BJ (cell line): ENCODE measurements around the gene MAP2K5. TPM values are rescaled to one million over a fixed set of nuclear protein-coding genes. Genes with fewer than 3 reads are reported as not detected.

Experiments used
- CTCF ChIA-PET: fragments of 350-600 bp; formaldehyde crosslinking; extraction: SDS; loops from one replicate; lab custom pipeline; 2021; ENCODE audit warnings: antibody characterized with exemption, inconsistent platforms; lab: Yijun Ruan, JAX
- POLR2A ChIA-PET: fragments of 300-600 bp; sonication (Branson Sonifier 250); formaldehyde crosslinking; extraction: SDS; loops from one replicate; lab custom pipeline; 2021; ENCODE audit warnings: antibody characterized with exemption; lab: Charles Lee
- DNase-seq: peaks from one replicate; pipeline ENCODE4 v3.0.0-alpha.2; 2011; ENCODE audit warnings: low read depth
- H3K27me3 ChIP-seq: 2 replicates; pipeline ENCODE4 v1.6.0; 2011; ENCODE audit warnings: low read length; ENCODE audit not compliant: control insufficient read depth, insufficient read depth
- H3K36me3 ChIP-seq: 2 replicates; pipeline ENCODE4 v1.5.1; 2011; ENCODE audit warnings: low read length; ENCODE audit not compliant: control insufficient read depth, insufficient read depth
- H3K4me3 ChIP-seq: 2 replicates; pipeline ENCODE4 v1.5.1; 2011; ENCODE audit warnings: low read depth, mild to moderate bottlenecking, control low read depth, low read length
- polyA plus RNA-seq: library from polyadenylated mRNA; depleted of rRNA; stranded (reverse); fragments of >200 nt; gene quantifications from 2 replicates; pipeline ENCODE4 v1.2.3, GENCODE V29; 2011
- TF ChIP-seq, protein P1 (sequence below): IDR thresholded peaks from 2 replicates; pipeline ENCODE4 v1.5.1; 2011; ENCODE audit warnings: low read depth, mild to moderate bottlenecking, control low read depth, inconsistent platforms, low read length, moderate library complexity; ENCODE audit not compliant: insufficient read depth

Gene MAP2K5
- polyA plus RNA-seq, 1 experiment: 5.6 TPM

DNA sequence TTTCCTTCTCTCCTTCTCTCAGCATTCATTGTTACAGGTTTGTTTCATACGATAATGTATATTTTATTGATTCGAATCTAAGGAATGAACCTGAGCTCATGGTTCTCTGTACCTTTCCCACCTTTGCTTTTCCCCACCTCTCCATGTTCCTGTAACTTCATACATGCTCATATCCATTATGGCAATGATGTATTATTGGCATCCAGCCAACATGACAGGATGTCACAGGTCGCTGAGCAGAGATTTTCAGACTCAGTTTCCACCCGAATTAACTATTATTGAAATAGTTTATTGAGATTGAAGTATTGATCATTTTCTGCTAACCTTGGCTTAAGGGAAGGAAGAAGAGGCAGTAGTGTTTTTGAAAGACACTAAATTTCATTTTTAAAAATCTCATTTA lies 64.8 kb downstream of the MAP2K5 start:
- no peak overlapping the region for H3K4me3 ChIP-seq
- TF ChIP-seq, protein P1, sequence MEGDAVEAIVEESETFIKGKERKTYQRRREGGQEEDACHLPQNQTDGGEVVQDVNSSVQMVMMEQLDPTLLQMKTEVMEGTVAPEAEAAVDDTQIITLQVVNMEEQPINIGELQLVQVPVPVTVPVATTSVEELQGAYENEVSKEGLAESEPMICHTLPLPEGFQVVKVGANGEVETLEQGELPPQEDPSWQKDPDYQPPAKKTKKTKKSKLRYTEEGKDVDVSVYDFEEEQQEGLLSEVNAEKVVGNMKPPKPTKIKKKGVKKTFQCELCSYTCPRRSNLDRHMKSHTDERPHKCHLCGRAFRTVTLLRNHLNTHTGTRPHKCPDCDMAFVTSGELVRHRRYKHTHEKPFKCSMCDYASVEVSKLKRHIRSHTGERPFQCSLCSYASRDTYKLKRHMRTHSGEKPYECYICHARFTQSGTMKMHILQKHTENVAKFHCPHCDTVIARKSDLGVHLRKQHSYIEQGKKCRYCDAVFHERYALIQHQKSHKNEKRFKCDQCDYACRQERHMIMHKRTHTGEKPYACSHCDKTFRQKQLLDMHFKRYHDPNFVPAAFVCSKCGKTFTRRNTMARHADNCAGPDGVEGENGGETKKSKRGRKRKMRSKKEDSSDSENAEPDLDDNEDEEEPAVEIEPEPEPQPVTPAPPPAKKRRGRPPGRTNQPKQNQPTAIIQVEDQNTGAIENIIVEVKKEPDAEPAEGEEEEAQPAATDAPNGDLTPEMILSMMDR: no peak
- DNase-seq: no peak
- H3K27me3 ChIP-seq: no peaks in the 10 kb centered on the region
- POLR2A ChIA-PET: no interaction called here
- CTCF ChIA-PET: no interaction called here
- H3K36me3 ChIP-seq: no peaks in the 10 kb centered on the region

DNA sequence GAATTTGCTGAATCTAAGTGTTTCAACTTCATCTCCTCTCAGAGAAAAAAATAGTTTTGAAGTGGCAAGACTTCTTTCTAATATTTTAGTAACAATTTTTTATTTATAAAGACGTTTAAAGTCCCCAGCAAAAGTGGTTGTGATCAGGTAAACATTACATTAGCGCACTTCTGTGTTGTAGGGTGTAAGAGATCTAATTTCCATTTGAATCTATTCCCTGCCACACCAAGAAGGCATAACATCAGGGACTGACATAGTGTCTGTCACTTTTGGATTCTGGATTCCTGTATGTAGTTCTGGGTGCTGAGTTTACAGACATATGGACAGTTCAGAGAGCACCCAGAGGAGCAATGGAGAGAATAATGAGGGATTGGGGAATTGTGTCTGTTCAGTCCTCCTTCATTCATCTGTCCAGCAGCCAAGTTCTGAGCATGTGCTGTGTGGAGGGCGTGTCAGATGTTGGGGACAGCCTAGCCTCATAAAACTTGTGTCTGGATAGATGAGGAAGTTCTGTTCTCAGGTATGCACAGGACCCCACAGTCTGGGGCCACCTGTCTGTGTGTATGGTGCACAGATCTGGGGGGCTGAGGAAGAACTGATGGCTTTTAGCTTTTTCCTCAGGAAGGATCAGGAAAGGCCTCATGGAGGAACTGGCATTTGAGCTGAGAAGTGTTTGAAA lies 65.6 kb downstream of the MAP2K5 start:
- DNase-seq: no peak
- TF ChIP-seq, protein P1: no peak
- Histone ChIP-seq H3K27me3 (no peaks in the 10 kb centered on the region), H3K4me3 (no peak overlapping the region), H3K36me3 (no peaks in the 10 kb centered on the region)
- ChIA-PET CTCF (no interaction called here), POLR2A (no interaction called here)

DNA sequence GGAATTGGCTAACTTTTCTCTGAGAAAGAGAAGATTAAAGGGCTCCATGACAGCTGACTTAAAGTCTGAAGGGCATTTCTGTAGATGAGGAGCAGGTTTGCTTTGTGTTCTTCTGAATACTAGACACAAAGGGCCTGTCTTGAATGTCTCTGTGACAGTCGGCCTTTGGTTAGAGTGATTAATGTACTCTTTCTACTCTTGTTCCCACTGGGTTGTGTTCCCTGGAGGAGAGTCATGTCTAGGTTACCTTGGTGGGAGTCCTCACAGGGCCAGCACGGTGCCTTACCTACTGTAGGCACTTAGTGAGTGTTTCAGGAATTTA lies 66.1 kb downstream of the MAP2K5 start:
- Histone ChIP-seq H3K27me3 (no peaks in the 10 kb centered on the region), H3K36me3 (no peaks in the 10 kb centered on the region), H3K4me3 (no peak overlapping the region)
- POLR2A ChIA-PET: no interaction called here
- no peak for DNase-seq
- TF ChIP-seq, protein P1: no peak
- CTCF ChIA-PET: no interaction called here

DNA sequence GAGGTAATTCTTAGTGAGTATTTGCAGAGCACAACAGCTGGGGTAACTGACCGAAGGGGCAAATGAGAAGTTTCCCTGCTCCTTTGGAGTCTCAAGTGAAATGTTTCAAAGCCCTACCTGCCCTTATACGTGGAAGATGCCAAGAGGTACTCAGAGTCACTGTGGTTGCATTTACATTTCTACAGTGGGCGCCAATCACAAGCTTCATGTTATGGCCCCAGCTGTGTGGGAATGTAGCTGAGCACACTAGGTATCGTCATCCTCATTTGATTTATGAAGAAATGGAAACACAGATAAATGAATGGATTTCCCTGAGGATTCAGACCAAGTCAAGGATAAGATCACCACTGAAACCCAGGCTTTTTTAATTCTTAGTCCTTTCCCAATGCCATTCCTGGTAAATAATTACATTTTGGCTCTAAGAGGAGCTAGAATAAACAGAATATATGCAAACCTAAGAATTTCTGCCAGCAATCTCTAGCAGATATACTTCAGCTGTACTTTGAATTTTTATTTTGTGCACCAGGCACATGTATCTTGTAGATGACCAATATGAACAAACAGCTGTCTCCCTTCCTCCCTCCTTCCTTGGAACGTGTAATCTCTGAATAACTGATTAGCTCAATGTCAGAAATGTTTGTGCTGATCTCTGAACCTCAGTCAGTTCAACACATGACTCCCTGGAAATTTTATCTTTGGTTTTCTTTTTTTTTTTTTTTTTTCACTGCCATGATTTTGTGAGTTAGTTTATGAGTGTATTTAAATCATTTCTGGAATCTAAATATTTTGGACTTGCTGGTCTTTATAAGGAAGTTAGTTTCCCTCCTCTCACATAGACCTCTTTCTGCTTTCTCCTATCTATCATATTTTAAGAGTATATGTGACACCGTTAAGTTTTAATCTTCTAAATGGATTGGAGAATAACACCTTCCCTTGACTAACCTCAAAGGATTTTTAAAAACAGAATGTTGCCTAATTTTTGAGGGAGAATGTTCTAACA lies 69.2 kb downstream of the MAP2K5 start:
- TF ChIP-seq, protein P1: no peak
- Histone ChIP-seq H3K36me3 (no peaks in the 10 kb centered on the region), H3K4me3 (no peak overlapping the region), H3K27me3 (no peaks in the 10 kb centered on the region)
- DNase-seq: no peak
- ChIA-PET POLR2A (no interaction called here), CTCF (interaction anchor here (0.6 kb wide), 1 partner anchor 583 kb away, joined by 3 read pairs; no protein-coding TSS in a partner anchor)

DNA sequence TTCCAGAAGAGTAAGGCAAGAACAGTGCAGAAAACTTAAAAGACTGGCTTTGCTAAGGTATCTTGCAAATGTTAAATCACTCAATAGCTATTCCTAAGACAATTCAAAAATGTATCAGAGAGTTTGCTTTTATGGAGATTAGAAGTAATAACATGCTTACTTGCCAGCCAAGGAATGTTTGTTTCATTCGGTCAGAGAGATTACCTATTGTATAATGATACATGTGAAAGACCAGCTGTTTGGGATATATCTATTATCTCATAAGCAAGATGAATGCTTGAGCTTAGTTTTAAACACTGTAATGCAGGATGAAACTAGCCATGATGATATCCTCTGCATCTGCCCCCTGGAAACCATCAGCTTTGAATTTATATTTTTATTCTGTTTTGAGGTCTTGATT lies 70.7 kb downstream of the MAP2K5 start:
- H3K36me3 ChIP-seq: no peaks in the 10 kb centered on the region
- no peaks in the 10 kb centered on the region for H3K27me3 ChIP-seq
- DNase-seq: no peak
- TF ChIP-seq, protein P1: no peak
- POLR2A ChIA-PET: no interaction called here
- CTCF ChIA-PET: interaction anchor here (1.0 kb wide), 1 partner anchor 143 kb away, joined by 4 read pairs; no protein-coding TSS in a partner anchor
- H3K4me3 ChIP-seq: no peak overlapping the region
